Choroid plexus epithelial cell (primary cell): ENCODE data around the gene PIEZO2.

ENCODE experiments used
- DNase-seq: peaks from one replicate; pipeline ENCODE4 v3.0.0-alpha.2; 2010; ENCODE audit warnings: low read depth
- H3K4me3 ChIP-seq: 2 replicates; pipeline ENCODE4 v1.5.1; 2011; ENCODE audit warnings: low read depth, mild to moderate bottlenecking, control low read depth, low read length, moderate library complexity
- CTCF ChIP-seq: conservative IDR thresholded peaks from 2 replicates; pipeline ENCODE4 v1.5.1; 2011; ENCODE audit warnings: low read depth, mild to moderate bottlenecking, control low read depth, inconsistent platforms, low read length, moderate library complexity

PIEZO2 gene

GRCh38 chr18:10760986-10761385, 388.4 kb downstream of the PIEZO2 start:
- no peak for DNase-seq
- no peak for TF ChIP-seq CTCF
- H3K4me3 ChIP-seq: no peak overlapping the region

- H3K4me3 ChIP-seq: no peak overlapping the region
- TF ChIP-seq CTCF: no peak
- no peak for DNase-seq
These were observed 390.1 kb downstream of the PIEZO2 start for GRCh38 chr18:10759241-10759640.

GRCh38 chr18:10757946-10758345, 391.4 kb downstream of the PIEZO2 start:
- TF ChIP-seq CTCF: no peak
- no peak for DNase-seq
- H3K4me3 ChIP-seq: no peak overlapping the region

GRCh38 chr18:10757349-10757748, 392.0 kb downstream of the PIEZO2 start:
- no peak overlapping the region for H3K4me3 ChIP-seq
- no peak for TF ChIP-seq CTCF
- DNase-seq: no peak

- H3K4me3 ChIP-seq: no peak overlapping the region
- no peak for TF ChIP-seq CTCF
- no peak for DNase-seq
These were observed 393.5 kb downstream of the PIEZO2 start for GRCh38 chr18:10755855-10756254.

- no peak overlapping the region for H3K4me3 ChIP-seq
- no peak for DNase-seq
- no peak for TF ChIP-seq CTCF
These were observed 395.2 kb downstream of the PIEZO2 start for GRCh38 chr18:10754128-10754527.

GRCh38 chr18:10752382-10752781, 397.0 kb downstream of the PIEZO2 start:
- H3K4me3 ChIP-seq: no peak overlapping the region
- no peak for TF ChIP-seq CTCF
- no peak for DNase-seq
